Stimulated activated naive CD8-positive, alpha-beta T cell treated with anti-CD3 and anti-CD28 coated beads, Interleukin-15, Interleukin-2, amounts not matched to agents 100 U/mL and 50 U/mL, for 24 hours (primary cell): ENCODE data around the gene GMPR.

Source experiments
- ATAC-seq: fragments of 150-1000 bp; cut with Tn5 transposase; one replicate; pipeline ENCODE4 v1.10.0; 2021
- DNase-seq: peaks from one replicate; pipeline ENCODE4 v3.0.0; 2021

Gene GMPR

DNA sequence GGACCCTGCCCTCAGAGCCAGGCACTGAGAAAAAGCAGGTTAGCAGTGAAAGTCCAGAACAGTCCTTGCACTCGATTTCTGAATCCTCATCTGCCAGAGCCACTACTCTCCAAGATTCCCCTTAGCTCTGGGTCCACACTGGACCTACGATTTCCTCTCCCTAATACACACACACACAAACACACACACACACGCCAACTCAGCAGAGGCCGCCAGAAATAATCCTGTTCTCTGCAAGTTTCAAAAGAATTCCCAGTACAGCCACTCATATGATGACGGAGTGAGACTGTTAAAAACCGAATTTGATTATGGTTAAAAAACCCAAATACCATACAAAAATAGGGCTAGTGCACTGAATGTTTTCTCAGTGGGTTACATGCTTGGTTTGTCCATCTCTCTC is 90.8 kb downstream of the GMPR start:
- DNase-seq (no peak), ATAC-seq (no peak)

DNA sequence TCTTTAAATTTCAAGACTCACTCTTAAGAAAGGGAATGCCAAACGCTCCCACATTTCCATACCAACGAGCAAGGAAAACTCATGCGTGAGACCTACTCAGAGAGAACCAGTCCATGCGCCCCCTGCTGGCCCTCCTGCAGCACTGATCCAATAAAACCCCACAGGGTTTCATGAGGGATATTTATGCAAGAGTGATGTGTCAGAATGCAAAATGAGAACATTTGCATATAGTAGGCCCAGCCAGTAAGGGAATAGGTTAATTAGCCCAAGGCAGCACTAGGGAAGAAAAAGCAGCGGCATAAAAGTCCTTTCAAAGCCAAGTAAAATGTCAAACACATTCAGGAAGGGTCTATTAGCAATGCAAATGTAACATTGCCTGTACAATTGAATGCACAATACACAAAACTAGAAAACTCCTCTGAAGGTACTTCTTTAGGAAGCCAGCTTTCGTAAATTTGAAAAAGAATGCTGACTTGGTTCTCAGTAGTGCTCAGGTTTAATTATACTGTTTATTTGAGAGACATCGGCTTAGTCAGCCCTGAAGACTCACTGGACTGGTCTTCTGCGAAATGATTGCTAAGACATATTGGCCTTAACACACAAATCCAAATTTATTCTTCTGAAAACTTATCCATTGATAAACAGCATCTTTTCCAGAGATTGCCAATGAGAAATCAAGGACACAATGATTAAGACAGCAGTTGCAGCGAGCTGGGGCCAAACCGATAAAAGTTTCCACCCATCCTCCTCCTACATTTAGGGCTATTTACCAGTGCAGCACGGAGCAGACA is 93.2 kb downstream of the GMPR start:
- peak; percentile 73 for DNase-seq
- peak; percentile 88 for ATAC-seq

DNA sequence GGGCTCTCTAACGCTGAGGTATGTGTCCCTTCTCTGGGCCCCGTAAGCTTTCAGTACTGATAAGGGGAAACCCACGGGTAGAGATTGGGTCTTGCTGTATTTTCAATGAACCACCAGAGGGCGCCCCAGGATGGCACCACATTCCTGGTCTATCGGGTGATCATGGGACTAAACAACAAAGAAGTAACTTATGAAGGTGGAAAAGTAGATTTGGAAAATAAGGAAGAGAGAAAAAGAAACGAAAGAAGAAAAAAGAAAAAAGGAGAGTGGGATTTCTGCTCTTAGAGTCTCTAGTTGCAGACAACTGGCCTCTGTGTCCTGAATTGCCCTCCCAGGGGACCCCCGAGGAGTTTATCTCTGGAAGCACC is 93.8 kb downstream of the GMPR start:
- peak; percentile 96 for ATAC-seq
- DNase-seq: peak; percentile 86

DNA sequence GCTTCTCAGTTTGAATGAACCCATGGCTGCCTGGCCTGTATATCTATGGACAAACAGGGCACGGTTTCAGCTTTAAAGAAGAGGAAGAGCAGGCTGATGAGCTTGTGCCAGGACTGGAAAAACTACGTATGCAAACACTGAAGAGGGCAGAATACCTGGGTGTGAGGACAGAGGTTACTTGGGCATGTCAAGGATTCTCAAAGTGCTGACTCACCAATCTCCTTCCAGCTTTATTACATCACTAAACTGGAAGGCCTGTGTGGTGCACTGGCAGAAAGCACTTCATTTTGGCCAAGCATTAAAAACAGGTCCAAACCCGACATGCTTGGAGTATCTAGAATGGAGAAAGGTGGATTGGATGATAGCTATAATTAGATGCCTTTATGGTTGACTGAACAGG is 95.2 kb downstream of the GMPR start:
- no peak for DNase-seq
- no peak for ATAC-seq

DNA sequence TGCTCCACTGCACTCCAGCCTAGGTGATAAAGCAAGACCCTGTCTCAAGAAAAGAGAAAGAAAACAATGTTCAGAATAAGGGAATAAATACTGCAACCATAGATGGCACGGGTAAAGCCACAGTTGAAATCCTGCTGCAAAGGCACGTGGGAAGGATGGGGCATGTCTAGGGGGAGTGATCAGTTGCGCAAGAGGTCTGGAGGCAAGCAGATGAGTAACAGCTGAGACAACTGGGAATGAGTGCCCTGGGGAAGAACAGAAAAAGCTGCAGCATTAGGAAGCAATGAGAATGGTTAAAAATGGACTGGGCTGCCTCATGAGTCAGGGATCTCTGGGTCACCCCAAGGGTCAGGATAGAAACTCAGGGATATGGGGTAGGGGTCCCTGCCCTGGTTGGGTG is 96.3 kb downstream of the GMPR start:
- no peak for ATAC-seq
- no peak for DNase-seq

DNA sequence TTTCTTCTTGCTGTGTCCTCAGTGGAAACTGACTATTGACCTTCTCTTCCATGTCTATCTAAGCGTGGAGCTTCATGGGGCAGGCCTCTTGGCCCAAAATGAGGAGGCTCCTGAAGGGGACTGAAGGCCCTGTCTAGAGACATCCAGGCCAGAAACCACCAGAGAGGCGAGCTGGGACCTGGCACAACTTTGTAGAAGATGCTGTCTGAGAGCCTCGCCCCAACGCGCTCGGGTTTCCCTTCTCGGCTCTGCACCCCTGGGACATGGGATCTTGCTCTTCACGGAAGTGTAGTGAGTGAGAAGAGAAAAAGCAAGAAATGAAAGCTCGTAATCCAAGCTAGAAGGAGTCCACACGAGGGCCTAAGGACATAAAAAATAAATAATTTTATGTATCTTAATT is 96.8 kb downstream of the GMPR start:
- ATAC-seq: no peak

DNA sequence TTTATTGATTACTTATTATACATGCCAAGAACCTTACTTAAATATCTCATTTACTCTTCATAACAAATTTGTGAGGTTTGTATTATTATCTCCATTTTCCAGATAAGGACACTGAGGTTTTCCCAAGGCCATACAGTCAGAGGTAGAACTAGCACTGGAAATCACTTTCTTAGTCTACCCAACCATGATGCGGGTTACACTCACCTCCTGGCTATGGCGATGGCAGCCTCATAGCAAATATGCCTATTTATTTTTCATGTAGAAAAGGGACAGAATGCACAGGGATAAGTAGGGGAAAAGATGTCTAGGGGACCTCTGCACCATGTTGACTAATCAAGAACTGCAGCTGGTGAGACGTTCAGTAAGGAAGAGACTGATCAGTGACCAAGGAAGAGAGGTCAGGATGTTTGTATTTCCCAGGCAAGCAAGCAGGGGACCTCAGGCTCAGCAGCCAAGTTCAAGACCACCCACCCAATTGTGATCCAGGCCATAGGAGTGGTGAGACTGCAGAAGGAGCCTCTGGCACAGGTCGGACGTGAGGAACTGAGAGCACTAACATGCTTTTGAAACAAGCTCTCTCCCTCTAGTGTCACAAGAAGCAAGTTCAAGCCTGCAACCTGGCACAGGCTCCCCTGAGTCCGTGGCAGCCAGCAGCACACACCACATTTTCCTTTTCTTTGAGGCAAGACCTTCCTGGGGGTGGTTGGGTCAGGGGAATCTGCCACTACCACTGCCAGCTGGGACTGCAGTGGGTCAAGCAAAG is 97.8 kb downstream of the GMPR start:
- no peak for ATAC-seq
- no peak for DNase-seq

More for the DNA sequence above, 96.8 kb downstream of the GMPR start:
- no peak for DNase-seq

DNA sequence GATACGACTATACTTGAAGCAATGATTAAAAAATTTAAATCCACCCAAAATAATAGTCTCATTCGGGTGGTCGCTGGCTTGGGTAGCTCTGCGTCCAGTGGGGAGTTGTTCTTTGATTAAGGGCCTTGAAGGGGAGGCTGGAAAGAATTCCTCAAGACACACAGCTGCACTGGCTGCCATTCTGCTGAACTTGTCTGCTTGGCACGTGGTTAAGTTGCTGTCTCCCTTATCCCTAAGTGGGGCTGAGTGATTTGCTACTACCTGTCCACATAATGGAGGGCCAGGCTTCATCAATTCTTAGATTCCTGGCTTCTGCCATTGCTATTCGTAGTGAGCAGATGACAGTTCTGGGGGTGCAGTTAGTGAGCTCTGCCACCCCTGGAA is 98.5 kb downstream of the GMPR start:
- ATAC-seq (no peak), DNase-seq (no peak)

DNA sequence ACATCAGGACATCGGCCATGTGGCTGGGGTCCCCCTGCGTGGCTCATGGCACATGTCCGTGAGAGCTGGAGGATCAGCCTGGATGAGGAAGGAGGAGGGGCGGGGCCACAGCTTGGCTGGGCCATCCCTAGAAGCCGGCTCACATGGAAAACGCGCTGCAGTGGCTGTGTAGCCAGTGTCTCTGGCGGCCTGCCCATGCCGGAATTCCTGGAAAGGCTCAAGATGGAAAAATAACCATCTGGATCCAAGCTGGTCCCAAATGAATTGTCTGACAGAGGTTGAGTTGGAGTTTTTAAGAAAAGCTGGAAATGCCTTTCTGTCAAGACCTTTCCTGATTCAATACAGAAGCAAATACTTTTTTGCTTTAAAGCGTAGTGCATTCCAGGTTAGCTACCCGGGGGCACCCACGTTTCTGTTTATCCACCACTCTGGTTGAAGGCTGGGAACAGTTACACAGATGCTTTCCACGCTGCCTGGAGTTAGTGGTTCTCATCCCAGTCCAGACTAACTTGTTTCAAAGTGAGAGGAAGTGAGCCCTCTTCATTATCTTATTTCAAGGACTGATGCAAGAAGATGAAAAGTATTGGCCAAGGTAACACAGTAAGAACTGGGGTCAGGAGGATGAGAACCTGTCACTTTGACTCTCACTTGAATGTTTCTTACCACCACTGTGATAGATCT is 99.0 kb downstream of the GMPR start:
- DNase-seq: no peak
- ATAC-seq: no peak

DNA sequence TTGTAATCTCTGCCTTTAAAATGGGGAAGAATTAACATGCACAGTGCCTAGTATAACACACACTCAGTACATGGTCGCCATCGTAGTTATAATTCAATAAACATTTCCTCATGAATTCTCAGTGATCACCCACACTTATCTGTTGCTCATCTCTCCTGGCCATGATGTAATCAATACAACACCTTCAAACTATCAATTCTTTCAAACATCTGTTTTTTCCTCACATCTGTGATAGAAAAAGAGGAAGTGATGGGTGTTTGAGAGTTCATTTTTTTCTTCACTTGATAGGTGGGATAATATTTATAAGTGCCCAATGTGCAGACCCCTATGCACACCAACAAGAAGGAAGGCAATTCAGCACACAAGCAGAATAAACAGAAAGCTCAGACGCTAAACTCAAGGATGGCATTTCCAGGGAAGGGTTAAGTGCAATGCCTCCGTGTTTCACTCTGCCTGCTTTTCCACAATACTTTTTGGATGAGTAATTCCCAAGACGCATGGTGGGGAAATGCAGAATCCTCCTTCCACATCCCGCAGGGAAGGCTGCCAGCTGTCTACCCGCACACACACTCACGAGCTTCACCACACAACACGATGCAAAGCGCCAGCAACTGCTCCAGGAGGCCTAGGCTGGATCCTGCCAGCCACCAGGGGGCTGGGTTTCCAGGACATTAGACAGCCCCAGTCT is 100.3 kb downstream of the GMPR start:
- DNase-seq: no peak
- no peak for ATAC-seq

DNA sequence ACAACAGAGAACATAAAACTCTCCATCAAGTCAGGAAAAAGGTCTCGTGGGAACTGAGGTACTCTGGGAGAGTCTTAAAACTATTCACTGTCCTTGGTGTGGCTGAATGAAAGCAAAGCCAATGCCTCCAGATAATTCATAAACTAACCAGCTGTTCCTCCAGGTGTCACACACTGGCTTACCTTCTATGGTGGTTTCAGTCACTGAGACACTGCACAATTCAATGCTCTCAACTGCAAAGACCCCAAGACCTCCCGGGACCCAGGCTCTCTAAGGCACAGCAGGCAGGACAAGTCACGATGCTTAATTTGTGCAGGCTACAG is 100.8 kb downstream of the GMPR start:
- no peak for ATAC-seq

DNA sequence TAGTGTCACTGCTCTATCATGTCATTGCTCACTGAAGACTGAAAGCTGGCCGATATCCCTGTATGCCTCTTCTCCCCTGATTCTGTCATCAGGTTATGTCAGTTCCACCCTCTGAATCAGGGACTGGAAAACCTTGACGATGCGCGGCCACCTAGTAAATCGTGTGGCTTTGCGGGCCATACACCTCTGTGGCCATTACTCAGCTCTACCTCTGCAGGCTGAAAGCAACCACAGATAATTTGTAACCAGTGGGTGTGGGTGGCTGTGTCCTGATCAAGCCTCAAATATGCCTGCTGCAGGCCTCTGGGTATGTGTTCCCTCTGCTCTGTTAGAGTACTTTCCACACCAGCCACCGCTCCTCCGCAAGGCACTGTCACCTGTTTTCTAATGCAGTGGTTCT is 105.2 kb downstream of the GMPR start:
- DNase-seq (no peak), ATAC-seq (peak; percentile 31)

More for the DNA sequence above, 100.8 kb downstream of the GMPR start:
- DNase-seq: no peak

DNA sequence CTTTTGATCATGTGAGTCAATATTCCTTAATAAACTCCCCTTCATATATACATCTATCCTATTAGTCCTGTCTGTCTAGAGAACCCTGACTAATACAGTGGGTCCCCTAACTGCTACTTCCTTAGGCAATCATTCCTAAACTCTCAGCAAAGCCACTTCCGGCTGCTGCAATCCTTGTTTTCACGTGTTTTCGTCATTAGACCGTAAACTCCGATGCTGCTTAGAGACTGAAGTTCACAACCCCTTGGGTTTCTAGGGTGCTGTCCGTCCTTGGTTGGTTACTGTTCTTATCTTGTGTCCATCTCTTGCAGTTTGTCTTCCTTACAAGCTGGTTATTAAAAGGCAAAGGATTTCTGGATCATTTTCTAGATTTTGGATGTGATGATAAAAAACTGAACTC is 106.4 kb downstream of the GMPR start:
- ATAC-seq (no peak), DNase-seq (no peak)
